SK-N-SH (cell line): Measurements from ENCODE around the gene THOC6. TPM values are rescaled to one million over a fixed set of nuclear protein-coding genes. Genes with fewer than 3 reads are reported as not detected.
"Not testable (repeated sequence)": the region's sequence is repeated elsewhere in the genome, so short reads cannot be mapped to it uniquely, and the experiment has no call there.

ENCODE experiments used
- CTCF ChIA-PET: fragments of 300-600, 350-600 bp; formaldehyde crosslinking; extraction: SDS; loops from one replicate; lab custom pipeline; 2021; lab: Yijun Ruan, JAX
- POLR2A ChIA-PET: fragments of 350-600 bp; sonication (Branson Sonifier 250); formaldehyde crosslinking; extraction: SDS; loops from one replicate; lab custom pipeline; 2020; ENCODE audit warnings: antibody characterized with exemption, inconsistent platforms; lab: Yijun Ruan, JAX
- DNase-seq: peaks from one replicate; pipeline ENCODE4 v3.0.0; 2012
- H2AFZ ChIP-seq: fragments of 200-600 bp; sonication (generic); 2 replicates; pipeline ENCODE4 v1.8.1; 2016; ENCODE audit warnings: antibody characterized with exemption, mild to moderate bottlenecking, low read depth
- H3F3A ChIP-seq: fragments of 200-600 bp; sonication (generic); replicated peaks from 2 replicates; pipeline ENCODE3; 2016; ENCODE audit warnings: antibody characterized with exemption, mild to moderate bottlenecking; ENCODE audit not compliant: insufficient read depth
- H3K27ac ChIP-seq, 2 experiments: fragments of 200-500 bp in 1 of 2; fragments of 200-600 bp in 1 of 2; sonication (Bioruptor generic) in 1 of 2; sonication (generic), shearing (Covaris generic) in 1 of 2; 2 replicates each; pipeline versions ENCODE4 v1.5.1 to v1.6.1; 2014 to 2016; ENCODE audit warnings: low read depth in 2 of 2, inconsistent platforms in 1 of 2, low read length in 1 of 2, mild to moderate bottlenecking in 1 of 2, mixed read lengths in 1 of 2
- H3K27me3 ChIP-seq: fragments of 200-600 bp; sonication (generic), shearing (Covaris generic); 2 replicates; pipeline ENCODE4 v1.6.1; 2016; ENCODE audit warnings: mixed run types; ENCODE audit not compliant: insufficient read depth
- H3K36me3 ChIP-seq, 2 experiments: fragments of 200-500 bp in 1 of 2; fragments of 200-600 bp in 1 of 2; sonication (Bioruptor generic) in 1 of 2; sonication (generic) in 1 of 2; replicated peaks in 1 of 2; 2 replicates each; pipeline versions ENCODE3 to v1.5.1; 2014 to 2016; ENCODE audit warnings: low read length in 1 of 2, mild to moderate bottlenecking in 1 of 2; ENCODE audit not compliant: insufficient read depth in 2 of 2, control insufficient read depth in 1 of 2
- H3K4me1 ChIP-seq, 2 experiments: fragments of 200-500 bp in 1 of 2; fragments of 200-600 bp in 1 of 2; sonication (Bioruptor generic) in 1 of 2; sonication (generic), shearing (Covaris generic) in 1 of 2; 2 replicates each; pipeline versions ENCODE4 v1.5.1 to v1.6.1; 2014 to 2016; ENCODE audit warnings: low read depth in 1 of 2, low read length in 1 of 2, mixed run types in 1 of 2; ENCODE audit not compliant: insufficient read depth in 2 of 2, control insufficient read depth in 1 of 2
- H3K4me2 ChIP-seq: fragments of 200-600 bp; sonication (generic), shearing (Covaris generic); 2 replicates; pipeline ENCODE4 v1.6.1; 2017; ENCODE audit warnings: mixed run types
- H3K4me3 ChIP-seq, 2 experiments: fragments of 200-500 bp in 1 of 2; fragments of 200-600 bp in 1 of 2; sonication (Bioruptor generic) in 1 of 2; sonication (generic), shearing (Covaris generic) in 1 of 2; 2 replicates each; pipeline versions ENCODE4 v1.5.1 to v1.8.1; 2014 to 2016; ENCODE audit warnings: low read depth in 2 of 2, inconsistent platforms in 1 of 2, low read length in 1 of 2, mild to moderate bottlenecking in 1 of 2, mixed read lengths in 1 of 2, moderate library complexity in 1 of 2
- H3K79me2 ChIP-seq: fragments of 200-600 bp; sonication (generic); 2 replicates; pipeline ENCODE4 v1.8.1; 2017; ENCODE audit warnings: mild to moderate bottlenecking; ENCODE audit not compliant: insufficient read depth
- H3K9ac ChIP-seq: fragments of 200-600 bp; sonication (generic); 2 replicates; pipeline ENCODE4 v1.6.1; 2017; ENCODE audit warnings: mixed run types
- H3K9me2 ChIP-seq: fragments of 200-600 bp; sonication (generic); 2 replicates; pipeline ENCODE4 v1.6.1; 2017; ENCODE audit warnings: mixed run types
- H3K9me3 ChIP-seq: fragments of 200-600 bp; sonication (generic); 2 replicates; pipeline ENCODE4 v1.6.1; 2017; ENCODE audit warnings: mixed run types, mild to moderate bottlenecking, moderate library complexity
- H4K20me1 ChIP-seq: fragments of 200-600 bp; sonication (generic); 2 replicates; pipeline ENCODE4 v1.6.1; 2017; ENCODE audit warnings: mild to moderate bottlenecking, mixed run types; ENCODE audit not compliant: insufficient read depth
- ELF1 ChIP-seq: IDR thresholded peaks from 2 replicates; pipeline ENCODE4 v1.4.0; 2012
- FOSL2 ChIP-seq: IDR thresholded peaks from 2 replicates; pipeline ENCODE4 v1.4.0; 2012; ENCODE audit warnings: low read depth, mild to moderate bottlenecking, moderate library complexity, borderline replicate concordance
- FOXM1 ChIP-seq: IDR thresholded peaks from 2 replicates; pipeline ENCODE4 v1.4.0; 2012; ENCODE audit warnings: low read depth, mild to moderate bottlenecking
- GABPA ChIP-seq: IDR thresholded peaks from 2 replicates; pipeline ENCODE4 v1.4.0; 2012; ENCODE audit warnings: low read depth, mild to moderate bottlenecking
- JUND ChIP-seq: IDR thresholded peaks from 2 replicates; pipeline ENCODE4 v1.4.0; 2012
- MEF2A ChIP-seq: IDR thresholded peaks from 2 replicates; pipeline ENCODE4 v1.4.0; 2012; ENCODE audit warnings: low read depth, borderline replicate concordance
- NRF1 ChIP-seq: IDR thresholded peaks from 2 replicates; pipeline ENCODE4 v1.6.1; 2012; ENCODE audit warnings: low read depth, mild to moderate bottlenecking, low read length
- POLR2AphosphoS5 ChIP-seq: IDR thresholded peaks from 2 replicates; pipeline ENCODE4 v1.6.1; 2012; ENCODE audit warnings: low read depth, low read length
- RAD21 ChIP-seq: IDR thresholded peaks from 2 replicates; pipeline ENCODE4 v1.6.1; 2012; ENCODE audit warnings: mild to moderate bottlenecking, low read length
- RXRA ChIP-seq: IDR thresholded peaks from 2 replicates; pipeline ENCODE4 v1.4.0; 2012; ENCODE audit warnings: low read depth, mild to moderate bottlenecking, borderline replicate concordance
- SIN3A ChIP-seq: IDR thresholded peaks from 2 replicates; pipeline ENCODE4 v1.6.1; 2012; ENCODE audit warnings: low read depth, mild to moderate bottlenecking, low read length, moderate library complexity, borderline replicate concordance
- TAF1 ChIP-seq: IDR thresholded peaks from 2 replicates; pipeline ENCODE4 v1.6.1; 2012; ENCODE audit warnings: low read depth, mild to moderate bottlenecking, low read length, moderate library complexity, borderline replicate concordance
- TCF12 ChIP-seq: IDR thresholded peaks from 2 replicates; pipeline ENCODE4 v1.4.0; 2012
- TEAD4 ChIP-seq: IDR thresholded peaks from 2 replicates; pipeline ENCODE4 v1.4.0; 2012; ENCODE audit warnings: mild to moderate bottlenecking, borderline replicate concordance; ENCODE audit not compliant: insufficient read depth
- whole genome bisulfite sequencing: methylation state at CpG from one replicate; pipeline ENCODE4 v1.1.6; 2017; ENCODE audit warnings: low lambda C conversion rate; 5-methylcytosine and 5-hydroxymethylcytosine counted together
- polyA plus RNA-seq, 3 experiments: library from polyadenylated mRNA; depleted of rRNA; stranded (reverse); fragments of >200 nt; gene quantifications; 2 replicates each; pipeline ENCODE4 v1.2.3, GENCODE V29; 2012
- TF ChIP-seq, protein P1 (sequence below): IDR thresholded peaks from 2 replicates; pipeline ENCODE4 v1.6.1; 2012; ENCODE audit warnings: mild to moderate bottlenecking, low read depth, low read length, moderate library complexity
- TF ChIP-seq, protein P2 (sequence below): IDR thresholded peaks from 2 replicates; pipeline ENCODE4 v1.4.0; 2012; ENCODE audit warnings: low read depth

Gene THOC6
- polyA plus RNA-seq, 1 of the 3 experiments (the other 2 are of a cell fraction): 37.7 TPM

DNA sequence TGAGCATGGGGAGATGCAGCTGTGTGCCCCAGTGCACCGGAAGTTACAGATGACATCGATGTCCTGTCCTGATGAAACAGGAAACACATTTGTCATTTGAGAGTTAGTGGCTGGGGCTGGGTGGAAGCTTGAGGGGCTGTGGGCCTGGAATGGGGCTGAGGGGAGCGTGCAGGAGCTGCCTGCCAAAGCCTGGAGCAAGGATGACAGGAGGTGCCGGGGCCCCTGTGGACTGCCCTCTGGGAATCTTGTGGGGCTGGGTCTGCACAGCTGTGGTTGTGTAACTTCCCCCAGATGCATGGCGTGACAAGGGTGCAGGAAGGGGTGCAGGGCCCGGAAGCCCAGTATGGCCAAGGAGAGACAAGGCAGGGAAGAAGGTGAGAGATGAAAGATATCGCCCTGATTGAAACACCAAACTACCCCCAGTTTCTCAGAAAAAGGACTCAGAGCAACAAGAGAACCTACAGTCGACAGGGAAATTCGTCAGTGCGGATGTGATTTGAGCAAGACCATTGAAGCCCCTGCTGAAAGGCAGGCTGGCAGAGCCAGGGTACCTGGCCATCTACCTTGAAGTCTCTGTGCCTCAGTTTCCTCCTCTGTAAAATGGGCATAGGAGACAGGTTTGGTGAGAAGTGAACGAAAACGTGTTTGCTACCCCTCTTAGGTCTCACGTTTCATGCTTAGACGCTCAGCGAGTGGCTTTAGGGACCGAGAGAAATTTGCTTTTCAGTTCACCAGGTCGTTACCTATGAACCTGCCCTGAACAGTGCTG, 31.3 kb downstream of the THOC6 start:
- H3K4me1 ChIP-seq: peaks cover 0 to 12% of the 10 kb centered on the region in 2 experiments; a peak in 1 of 4 replicates

DNA sequence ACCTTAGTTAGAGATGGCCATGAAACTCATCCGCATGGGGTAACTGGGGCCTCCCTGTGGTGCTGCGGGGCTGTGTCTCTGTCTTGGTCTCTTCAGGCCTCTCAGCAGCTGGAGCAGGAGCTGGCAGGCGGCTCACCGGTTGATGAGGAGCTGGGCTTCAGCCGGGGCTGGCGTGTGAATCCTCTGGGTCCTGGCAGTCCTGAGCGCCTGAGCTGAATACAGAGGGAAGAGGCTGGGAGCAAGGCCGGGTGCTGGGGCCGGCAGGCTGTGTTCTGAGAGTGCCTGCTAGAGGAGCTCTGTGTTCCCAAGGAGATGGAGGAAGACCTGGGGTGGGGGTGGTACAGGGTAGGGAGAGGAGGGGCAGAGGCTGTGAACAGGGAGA, 31.9 kb downstream of the THOC6 start:
- H3K4me3 ChIP-seq, DNase-seq, H3K9me3 ChIP-seq, H3K36me3 ChIP-seq, H2AFZ ChIP-seq, H3K27me3 ChIP-seq, H3K9ac ChIP-seq, H4K20me1 ChIP-seq, H3F3A ChIP-seq, H3K9me2 ChIP-seq, H3K79me2 ChIP-seq, H3K27ac ChIP-seq, H3K4me2 ChIP-seq, POLR2A ChIA-PET: not testable (repeated sequence)
- CTCF ChIA-PET: interaction anchor here (1.0 to 1.2 kb wide), 4 partner anchors 21 to 74 kb away, joined by 3 to 4 read pairs (median 4); no protein-coding TSS in a partner anchor
- WGBS: 96% methylated on average over 7 of the region's 9 CpGs
- peaks cover 0 to 12% of the 10 kb centered on the region in 2 experiments; a peak in 1 of 4 replicates for H3K4me1 ChIP-seq

More for the DNA sequence above, 31.3 kb downstream of the THOC6 start:
- H3K79me2 ChIP-seq: no peaks in the 10 kb centered on the region
- ChIA-PET POLR2A (no interaction called here), CTCF (interaction anchor here (1.1 to 1.2 kb wide), 2 partner anchors 24 to 74 kb away, joined by 4 read pairs; no protein-coding TSS in a partner anchor)
- 85% methylated on average over 17 of the region's 17 CpGs for whole genome bisulfite sequencing
- H3K4me2 ChIP-seq: no peak overlapping the region
- no peaks in the 10 kb centered on the region for H4K20me1 ChIP-seq
- TF ChIP-seq TEAD4 (no peak), TAF1 (no peak), GABPA (no peak)
- H3K36me3 ChIP-seq: no peaks in the 10 kb centered on the region
- H3K27me3 ChIP-seq: no peaks in the 10 kb centered on the region
- no peak for DNase-seq
- H3K4me3 ChIP-seq: no peak overlapping the region
- H3K9me3 ChIP-seq: no peaks in the 10 kb centered on the region
- no peaks in the 10 kb centered on the region for H3F3A ChIP-seq
- H3K9me2 ChIP-seq: no peaks in the 10 kb centered on the region
- no peak overlapping the region for H2AFZ ChIP-seq
- H3K9ac ChIP-seq: no peak overlapping the region
- H3K27ac ChIP-seq: no peak overlapping the region

DNA sequence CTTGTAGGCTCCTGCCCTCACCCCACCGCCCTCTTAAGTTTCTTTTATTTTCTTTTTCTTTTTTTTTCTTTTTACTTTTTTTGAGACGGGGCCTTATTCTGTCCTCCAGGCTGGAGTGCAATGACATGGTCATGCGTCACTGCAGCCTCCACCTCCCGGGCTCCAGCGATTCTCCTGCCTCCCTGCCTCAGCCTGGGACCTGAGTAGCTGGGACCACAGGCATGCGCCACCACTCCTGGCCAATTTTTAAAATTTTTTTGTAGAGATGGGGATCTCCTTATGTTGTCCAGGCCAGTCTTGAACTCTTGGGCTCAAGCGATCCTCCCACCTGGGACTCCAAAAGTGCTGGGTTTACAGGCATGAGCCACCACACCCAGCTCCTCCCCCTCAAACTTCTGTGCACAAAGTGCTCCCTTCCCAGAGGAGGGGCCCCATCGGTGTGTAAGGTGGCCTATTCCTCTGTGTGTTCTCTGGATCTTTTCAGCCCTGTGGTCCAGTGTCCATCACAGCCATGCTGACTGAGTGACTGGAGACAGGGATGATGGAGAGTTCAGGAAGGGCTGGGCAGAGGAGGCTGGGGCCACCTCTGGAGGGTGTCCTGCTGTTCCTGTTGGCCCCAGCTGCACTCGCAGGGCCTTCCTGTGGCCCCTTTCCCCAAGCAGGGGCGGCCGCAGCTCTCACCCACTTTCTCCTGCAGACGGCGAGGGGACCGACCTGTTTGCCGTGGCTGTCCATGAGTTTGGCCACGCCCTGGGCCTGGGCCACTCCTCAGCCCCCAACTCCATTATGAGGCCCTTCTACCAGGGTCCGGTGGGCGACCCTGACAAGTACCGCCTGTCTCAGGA, 32.7 kb downstream of the THOC6 start:
- H3K27me3 ChIP-seq: no peaks in the 10 kb centered on the region
- H2AFZ ChIP-seq: no peak overlapping the region
- TF ChIP-seq, protein P1, sequence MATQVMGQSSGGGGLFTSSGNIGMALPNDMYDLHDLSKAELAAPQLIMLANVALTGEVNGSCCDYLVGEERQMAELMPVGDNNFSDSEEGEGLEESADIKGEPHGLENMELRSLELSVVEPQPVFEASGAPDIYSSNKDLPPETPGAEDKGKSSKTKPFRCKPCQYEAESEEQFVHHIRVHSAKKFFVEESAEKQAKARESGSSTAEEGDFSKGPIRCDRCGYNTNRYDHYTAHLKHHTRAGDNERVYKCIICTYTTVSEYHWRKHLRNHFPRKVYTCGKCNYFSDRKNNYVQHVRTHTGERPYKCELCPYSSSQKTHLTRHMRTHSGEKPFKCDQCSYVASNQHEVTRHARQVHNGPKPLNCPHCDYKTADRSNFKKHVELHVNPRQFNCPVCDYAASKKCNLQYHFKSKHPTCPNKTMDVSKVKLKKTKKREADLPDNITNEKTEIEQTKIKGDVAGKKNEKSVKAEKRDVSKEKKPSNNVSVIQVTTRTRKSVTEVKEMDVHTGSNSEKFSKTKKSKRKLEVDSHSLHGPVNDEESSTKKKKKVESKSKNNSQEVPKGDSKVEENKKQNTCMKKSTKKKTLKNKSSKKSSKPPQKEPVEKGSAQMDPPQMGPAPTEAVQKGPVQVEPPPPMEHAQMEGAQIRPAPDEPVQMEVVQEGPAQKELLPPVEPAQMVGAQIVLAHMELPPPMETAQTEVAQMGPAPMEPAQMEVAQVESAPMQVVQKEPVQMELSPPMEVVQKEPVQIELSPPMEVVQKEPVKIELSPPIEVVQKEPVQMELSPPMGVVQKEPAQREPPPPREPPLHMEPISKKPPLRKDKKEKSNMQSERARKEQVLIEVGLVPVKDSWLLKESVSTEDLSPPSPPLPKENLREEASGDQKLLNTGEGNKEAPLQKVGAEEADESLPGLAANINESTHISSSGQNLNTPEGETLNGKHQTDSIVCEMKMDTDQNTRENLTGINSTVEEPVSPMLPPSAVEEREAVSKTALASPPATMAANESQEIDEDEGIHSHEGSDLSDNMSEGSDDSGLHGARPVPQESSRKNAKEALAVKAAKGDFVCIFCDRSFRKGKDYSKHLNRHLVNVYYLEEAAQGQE: no peak
- TF ChIP-seq MEF2A: no peak
- TF ChIP-seq RAD21: no peak
- no peak for TF ChIP-seq RXRA
- TF ChIP-seq JUND: no peak
- TF ChIP-seq, protein P2, sequence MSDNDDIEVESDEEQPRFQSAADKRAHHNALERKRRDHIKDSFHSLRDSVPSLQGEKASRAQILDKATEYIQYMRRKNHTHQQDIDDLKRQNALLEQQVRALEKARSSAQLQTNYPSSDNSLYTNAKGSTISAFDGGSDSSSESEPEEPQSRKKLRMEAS: no peak
- TF ChIP-seq NRF1: no peak
- TF ChIP-seq POLR2AphosphoS5: no peak
- TF ChIP-seq ELF1: no peak
- no peak for TF ChIP-seq SIN3A
- TF ChIP-seq FOSL2: no peak
- TF ChIP-seq FOXM1: no peak
- no peak for TF ChIP-seq TAF1
- no peak for TF ChIP-seq TCF12
- TF ChIP-seq, all 33 proteins: peak for 0
- CTCF ChIA-PET: interaction anchor here (0.6 to 1.3 kb wide), 6 partner anchors 21 to 106 kb away, joined by 3 to 4 read pairs (median 3); no protein-coding TSS in a partner anchor
- Histone ChIP-seq H3K79me2 (no peaks in the 10 kb centered on the region), H3K4me1 (peaks cover 0 to 12% of the 10 kb centered on the region in 2 experiments; a peak in 1 of 4 replicates), H3F3A (no peaks in the 10 kb centered on the region), H3K9me3 (no peaks in the 10 kb centered on the region), H3K27ac (no peak overlapping the region), H3K36me3 (no peaks in the 10 kb centered on the region), H3K9me2 (no peaks in the 10 kb centered on the region), H4K20me1 (no peaks in the 10 kb centered on the region), H3K9ac (no peak overlapping the region), H3K4me2 (no peak overlapping the region), H3K4me3 (no peak overlapping the region)
- no peak for DNase-seq
- POLR2A ChIA-PET: no interaction called here
- 92% methylated on average over 17 of the region's 19 CpGs for WGBS
